ENCODE measurements around the gene ITCH.

ITCH gene

GRCh38 chr20:34461779-34462087, 98.7 kb downstream of the ITCH start:
- H2BK120ac ChIP-seq (ENCODE audit: low read depth, low read length) = no peak overlapping the region
- WGBS, 2 donors (ENCODE audit: extremely low coverage in 2 of 2, insufficient read length in 2 of 2, insufficient replicate concordance in 1 of 2) = 100% methylated on average over 1 of the region's 2 CpGs; no CpG with 5 or more reads in 1 of the 2 donors
- no peaks in the 10 kb centered on the region for H3K9me3 ChIP-seq (replicated peaks in 1 of 2; ENCODE audit: control insufficient read depth in 2 of 2, insufficient read depth in 1 of 2, low read depth in 1 of 2, low read length in 2 of 2)
- H3K36me3 ChIP-seq (replicated peaks in 1 of 2; ENCODE audit: control insufficient read depth in 2 of 2, insufficient read depth in 2 of 2, low read length in 2 of 2) = peaks cover 4 to 95% of the 10 kb centered on the region in 2 donors
- no peak overlapping the region for H2AFZ ChIP-seq (ENCODE audit: low read length)
- H3K23ac ChIP-seq (ENCODE audit: low read depth, low read length, poor library complexity) = no peak overlapping the region
- no peak overlapping the region for H3K18ac ChIP-seq (ENCODE audit: low read length)
- H3K79me1 ChIP-seq (ENCODE audit: low read depth, low read length) = no peaks in the 10 kb centered on the region
- H3K14ac ChIP-seq (ENCODE audit: low read length) = no peak overlapping the region
- no peak overlapping the region for H4K91ac ChIP-seq (ENCODE audit: low read depth, low read length, poor library complexity)
- no peak overlapping the region for H3K27ac ChIP-seq (replicated peaks; ENCODE audit: low read length)
- no peak overlapping the region for H3K4me3 ChIP-seq (ENCODE audit: low read length in 2 of 2)
- no peaks in the 10 kb centered on the region for H3K27me3 ChIP-seq (ENCODE audit: control insufficient read depth in 3 of 3, insufficient read depth in 3 of 3, low read depth in 1 of 3, low read length in 3 of 3)
- no peak overlapping the region for H2BK12ac ChIP-seq (ENCODE audit: low read length)
- H4K8ac ChIP-seq (ENCODE audit: low read depth, low read length) = no peak overlapping the region
- H3K9ac ChIP-seq (ENCODE audit: low read depth, low read length, poor library complexity) = no peak overlapping the region
- DNase-seq (ENCODE audit: low spot score) = no peak
- H2AK5ac ChIP-seq (ENCODE audit: low read depth, low read length) = no peak overlapping the region
- no peak overlapping the region for H2BK15ac ChIP-seq (ENCODE audit: low read length)
- no peak overlapping the region for H2BK5ac ChIP-seq (ENCODE audit: low read length)
- peaks cover 0 to 9% of the 10 kb centered on the region in 2 donors for H3K4me1 ChIP-seq (ENCODE audit: control insufficient read depth in 2 of 2, insufficient read depth in 1 of 2, low read depth in 1 of 2, low read length in 2 of 2)
- H3K4me2 ChIP-seq (ENCODE audit: insufficient read depth, low read length, poor library complexity, severe bottlenecking) = no peak overlapping the region
- no peak overlapping the region for H3K4ac ChIP-seq (ENCODE audit: low read length)

GRCh38 chr20:34468951-34469350, 105.9 kb downstream of the ITCH start:
- Histone ChIP-seq H3K4ac (ENCODE audit: low read length) (no peak overlapping the region), H2BK12ac (ENCODE audit: low read length) (no peak overlapping the region), H3K18ac (ENCODE audit: low read length) (no peak overlapping the region), H2BK120ac (ENCODE audit: low read depth, low read length) (no peak overlapping the region), H3K23ac (ENCODE audit: low read depth, low read length, poor library complexity) (no peak overlapping the region), H4K8ac (ENCODE audit: low read depth, low read length) (no peak overlapping the region), H4K91ac (ENCODE audit: low read depth, low read length, poor library complexity) (no peak overlapping the region), H3K27me3 (ENCODE audit: control insufficient read depth in 3 of 3, insufficient read depth in 3 of 3, low read depth in 1 of 3, low read length in 3 of 3) (no peaks in the 10 kb centered on the region), H3K4me2 (ENCODE audit: insufficient read depth, low read length, poor library complexity, severe bottlenecking) (no peak overlapping the region), H2BK15ac (ENCODE audit: low read length) (no peak overlapping the region), H3K9ac (ENCODE audit: low read depth, low read length, poor library complexity) (no peak overlapping the region), H2BK5ac (ENCODE audit: low read length) (no peak overlapping the region), H3K14ac (ENCODE audit: low read length) (no peak overlapping the region), H3K36me3 (replicated peaks in 1 of 2; ENCODE audit: control insufficient read depth in 2 of 2, insufficient read depth in 2 of 2, low read length in 2 of 2) (peaks cover 0 to 88% of the 10 kb centered on the region in 2 donors), H3K79me1 (ENCODE audit: low read depth, low read length) (no peaks in the 10 kb centered on the region), H3K4me1 (ENCODE audit: control insufficient read depth in 2 of 2, insufficient read depth in 1 of 2, low read depth in 1 of 2, low read length in 2 of 2) (no peaks in the 10 kb centered on the region), H3K4me3 (ENCODE audit: low read length in 2 of 2) (no peak overlapping the region), H2AFZ (ENCODE audit: low read length) (no peak overlapping the region), H3K9me3 (replicated peaks in 1 of 2; ENCODE audit: control insufficient read depth in 2 of 2, insufficient read depth in 1 of 2, low read depth in 1 of 2, low read length in 2 of 2) (no peaks in the 10 kb centered on the region), H3K27ac (replicated peaks; ENCODE audit: low read length) (no peak overlapping the region), H2AK5ac (ENCODE audit: low read depth, low read length) (no peak overlapping the region)
- DNase-seq (ENCODE audit: low spot score) = no peak
- no CpG with 5 or more reads among the region's 1 CpG for WGBS, 2 donors (ENCODE audit: extremely low coverage in 2 of 2, insufficient read length in 2 of 2, insufficient replicate concordance in 1 of 2)

GRCh38 chr20:34472246-34472925, 109.3 kb downstream of the ITCH start:
- no peak overlapping the region for H2AK5ac ChIP-seq (ENCODE audit: low read depth, low read length)
- H3K14ac ChIP-seq (ENCODE audit: low read length) = no peak overlapping the region
- no peaks in the 10 kb centered on the region for H3K4me1 ChIP-seq (ENCODE audit: control insufficient read depth in 2 of 2, insufficient read depth in 1 of 2, low read depth in 1 of 2, low read length in 2 of 2)
- no peak overlapping the region for H4K8ac ChIP-seq (ENCODE audit: low read depth, low read length)
- peaks cover 3 to 75% of the 10 kb centered on the region in 2 donors for H3K36me3 ChIP-seq (replicated peaks in 1 of 2; ENCODE audit: control insufficient read depth in 2 of 2, insufficient read depth in 2 of 2, low read length in 2 of 2)
- H2AFZ ChIP-seq (ENCODE audit: low read length) = no peak overlapping the region
- no peak overlapping the region for H2BK12ac ChIP-seq (ENCODE audit: low read length)
- no peak overlapping the region for H3K18ac ChIP-seq (ENCODE audit: low read length)
- DNase-seq (ENCODE audit: low spot score) = no peak
- H3K4me2 ChIP-seq (ENCODE audit: insufficient read depth, low read length, poor library complexity, severe bottlenecking) = no peak overlapping the region
- no peak overlapping the region for H2BK120ac ChIP-seq (ENCODE audit: low read depth, low read length)
- no peak overlapping the region for H3K4me3 ChIP-seq (ENCODE audit: low read length in 2 of 2)
- no peaks in the 10 kb centered on the region for H3K79me1 ChIP-seq (ENCODE audit: low read depth, low read length)
- no peak overlapping the region for H3K23ac ChIP-seq (ENCODE audit: low read depth, low read length, poor library complexity)
- H3K9ac ChIP-seq (ENCODE audit: low read depth, low read length, poor library complexity) = no peak overlapping the region
- no peak overlapping the region for H4K91ac ChIP-seq (ENCODE audit: low read depth, low read length, poor library complexity)
- H3K9me3 ChIP-seq (replicated peaks in 1 of 2; ENCODE audit: control insufficient read depth in 2 of 2, insufficient read depth in 1 of 2, low read depth in 1 of 2, low read length in 2 of 2) = no peaks in the 10 kb centered on the region
- no peak overlapping the region for H2BK5ac ChIP-seq (ENCODE audit: low read length)
- H3K4ac ChIP-seq (ENCODE audit: low read length) = no peak overlapping the region
- H3K27ac ChIP-seq (replicated peaks; ENCODE audit: low read length) = no peak overlapping the region
- no peak overlapping the region for H2BK15ac ChIP-seq (ENCODE audit: low read length)
- H3K27me3 ChIP-seq (ENCODE audit: control insufficient read depth in 3 of 3, insufficient read depth in 3 of 3, low read depth in 1 of 3, low read length in 3 of 3) = no peaks in the 10 kb centered on the region
- WGBS, 2 donors (ENCODE audit: extremely low coverage in 2 of 2, insufficient read length in 2 of 2, insufficient replicate concordance in 1 of 2) = no CpG with 5 or more reads among the region's 6 CpGs

- no peaks in the 10 kb centered on the region for H3K27me3 ChIP-seq (ENCODE audit: control insufficient read depth in 3 of 3, insufficient read depth in 3 of 3, low read depth in 1 of 3, low read length in 3 of 3)
- H3K9ac ChIP-seq (ENCODE audit: low read depth, low read length, poor library complexity) = no peak overlapping the region
- no peak overlapping the region for H3K4me2 ChIP-seq (ENCODE audit: insufficient read depth, low read length, poor library complexity, severe bottlenecking)
- H3K4me1 ChIP-seq (ENCODE audit: control insufficient read depth in 2 of 2, insufficient read depth in 1 of 2, low read depth in 1 of 2, low read length in 2 of 2) = no peaks in the 10 kb centered on the region
- H2BK120ac ChIP-seq (ENCODE audit: low read depth, low read length) = no peak overlapping the region
- H3K18ac ChIP-seq (ENCODE audit: low read length) = no peak overlapping the region
- H4K91ac ChIP-seq (ENCODE audit: low read depth, low read length, poor library complexity) = no peak overlapping the region
- no peak overlapping the region for H3K23ac ChIP-seq (ENCODE audit: low read depth, low read length, poor library complexity)
- WGBS, 2 donors (ENCODE audit: extremely low coverage in 2 of 2, insufficient read length in 2 of 2, insufficient replicate concordance in 1 of 2) = no CpG with 5 or more reads among the region's 5 CpGs
- no peak overlapping the region for H2BK15ac ChIP-seq (ENCODE audit: low read length)
- no peak overlapping the region for H2BK5ac ChIP-seq (ENCODE audit: low read length)
- H3K4me3 ChIP-seq (ENCODE audit: low read length in 2 of 2) = no peak overlapping the region
- H3K27ac ChIP-seq (replicated peaks; ENCODE audit: low read length) = no peak overlapping the region
- no peak overlapping the region for H2AK5ac ChIP-seq (ENCODE audit: low read depth, low read length)
- H3K4ac ChIP-seq (ENCODE audit: low read length) = no peak overlapping the region
- peaks cover 3 to 77% of the 10 kb centered on the region in 2 donors for H3K36me3 ChIP-seq (replicated peaks in 1 of 2; ENCODE audit: control insufficient read depth in 2 of 2, insufficient read depth in 2 of 2, low read length in 2 of 2)
- no peaks in the 10 kb centered on the region for H3K9me3 ChIP-seq (replicated peaks in 1 of 2; ENCODE audit: control insufficient read depth in 2 of 2, insufficient read depth in 1 of 2, low read depth in 1 of 2, low read length in 2 of 2)
- no peak overlapping the region for H3K14ac ChIP-seq (ENCODE audit: low read length)
- H3K79me1 ChIP-seq (ENCODE audit: low read depth, low read length) = no peaks in the 10 kb centered on the region
- no peak overlapping the region for H4K8ac ChIP-seq (ENCODE audit: low read depth, low read length)
- no peak overlapping the region for H2AFZ ChIP-seq (ENCODE audit: low read length)
- H2BK12ac ChIP-seq (ENCODE audit: low read length) = no peak overlapping the region
- DNase-seq (ENCODE audit: low spot score) = peak; percentile 27
These were observed 110.3 kb downstream of the ITCH start for GRCh38 chr20:34473262-34473883.
